Measurements from ENCODE around the gene CHAMP1. TPM values are rescaled to one million over a fixed set of nuclear protein-coding genes. Genes with fewer than 3 reads are reported as not detected.

Gene CHAMP1, protein sequence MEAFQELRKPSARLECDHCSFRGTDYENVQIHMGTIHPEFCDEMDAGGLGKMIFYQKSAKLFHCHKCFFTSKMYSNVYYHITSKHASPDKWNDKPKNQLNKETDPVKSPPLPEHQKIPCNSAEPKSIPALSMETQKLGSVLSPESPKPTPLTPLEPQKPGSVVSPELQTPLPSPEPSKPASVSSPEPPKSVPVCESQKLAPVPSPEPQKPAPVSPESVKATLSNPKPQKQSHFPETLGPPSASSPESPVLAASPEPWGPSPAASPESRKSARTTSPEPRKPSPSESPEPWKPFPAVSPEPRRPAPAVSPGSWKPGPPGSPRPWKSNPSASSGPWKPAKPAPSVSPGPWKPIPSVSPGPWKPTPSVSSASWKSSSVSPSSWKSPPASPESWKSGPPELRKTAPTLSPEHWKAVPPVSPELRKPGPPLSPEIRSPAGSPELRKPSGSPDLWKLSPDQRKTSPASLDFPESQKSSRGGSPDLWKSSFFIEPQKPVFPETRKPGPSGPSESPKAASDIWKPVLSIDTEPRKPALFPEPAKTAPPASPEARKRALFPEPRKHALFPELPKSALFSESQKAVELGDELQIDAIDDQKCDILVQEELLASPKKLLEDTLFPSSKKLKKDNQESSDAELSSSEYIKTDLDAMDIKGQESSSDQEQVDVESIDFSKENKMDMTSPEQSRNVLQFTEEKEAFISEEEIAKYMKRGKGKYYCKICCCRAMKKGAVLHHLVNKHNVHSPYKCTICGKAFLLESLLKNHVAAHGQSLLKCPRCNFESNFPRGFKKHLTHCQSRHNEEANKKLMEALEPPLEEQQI
- 18.4 to 23.0 TPM (median 22.3 TPM) in 5 replicates for total RNA-seq (2022; extraction: Qiagen RNA extraction)

GRCh38 chr13:114314074-114314912 lies at the start of gene CHAMP1:
Gene CHAMP1, plus strand, starts transcription at chr13:114314503. Its CDS starts 9,340 bp downstream, at chr13:114323843.

DNA sequence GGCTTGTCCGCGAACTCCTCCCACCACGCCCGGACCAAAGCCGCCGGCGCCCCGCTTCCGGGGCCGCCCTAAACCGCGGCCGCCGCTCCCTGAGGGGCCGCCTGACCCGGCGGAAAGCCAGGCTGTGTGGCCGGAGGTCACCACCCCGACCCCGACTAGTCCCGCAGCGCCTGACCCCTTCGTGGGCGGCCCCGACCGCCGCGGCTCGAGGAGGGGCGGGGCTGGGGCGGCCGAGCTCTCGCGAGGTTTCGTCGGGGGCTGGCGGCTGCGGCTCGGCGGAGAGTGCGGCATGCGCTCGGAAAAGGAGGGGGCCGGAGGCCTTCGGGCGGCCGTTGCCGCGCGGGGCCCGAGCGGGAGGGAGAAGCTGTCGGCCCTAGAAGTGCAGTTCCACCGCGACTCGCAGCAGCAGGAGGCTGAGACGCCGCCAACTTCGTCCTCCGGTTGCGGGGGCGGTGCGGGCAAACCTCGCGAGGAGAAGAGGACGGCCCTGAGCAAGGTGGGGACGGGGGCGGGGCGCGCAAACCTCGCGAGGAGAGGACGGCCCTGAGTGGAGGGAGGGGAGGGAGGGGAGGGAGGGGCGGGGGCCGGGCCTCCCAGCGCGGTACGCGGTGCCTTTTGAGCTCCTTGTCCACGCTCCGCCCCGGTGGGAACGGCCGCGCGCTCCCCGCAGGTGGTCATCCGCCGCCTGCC lies 32.8 kb upstream of the CHAMP1 start, which contains the start of gene UPF3A:
Gene UPF3A (plus strand): TSS at position 251 of the 690 bp plus-strand sequence. CDS start 39 bp downstream, at position 290.

Other genes starting within 250 kb of the CHAMP1 start
- 10.1 to 14.3 TPM (median 12.8 TPM) in 5 replicates for gene RASA3, start 181.9 kb upstream of the CHAMP1 start, total RNA-seq (2022; extraction: Qiagen RNA extraction)
- gene CFAP97D2, start 135.2 kb upstream of the CHAMP1 start, total RNA-seq (2022; extraction: Qiagen RNA extraction): 0.18 TPM in 1 of 5 replicates, not detected in the others
- 37.7 to 41.7 TPM (median 40.8 TPM) in 5 replicates for gene CDC16, start 79.6 kb upstream of the CHAMP1 start, total RNA-seq (2022; extraction: Qiagen RNA extraction)
- gene UPF3A, start 32.9 kb upstream of the CHAMP1 start, total RNA-seq (2022; extraction: Qiagen RNA extraction): 29.4 to 34.1 TPM (median 30.7 TPM) in 5 replicates

All from A549 treated with CORT108297 at 1 μM for 4 hours (cell line).